Measurements from ENCODE around the gene SLC2A9. TPM values are rescaled to one million over a fixed set of nuclear protein-coding genes. Genes with fewer than 3 reads are reported as not detected.

The SLC2A9 gene
- total RNA-seq, 4 donors from 2014 or later: 8.0 to 18.7 (median 11.5) TPM

DNA sequence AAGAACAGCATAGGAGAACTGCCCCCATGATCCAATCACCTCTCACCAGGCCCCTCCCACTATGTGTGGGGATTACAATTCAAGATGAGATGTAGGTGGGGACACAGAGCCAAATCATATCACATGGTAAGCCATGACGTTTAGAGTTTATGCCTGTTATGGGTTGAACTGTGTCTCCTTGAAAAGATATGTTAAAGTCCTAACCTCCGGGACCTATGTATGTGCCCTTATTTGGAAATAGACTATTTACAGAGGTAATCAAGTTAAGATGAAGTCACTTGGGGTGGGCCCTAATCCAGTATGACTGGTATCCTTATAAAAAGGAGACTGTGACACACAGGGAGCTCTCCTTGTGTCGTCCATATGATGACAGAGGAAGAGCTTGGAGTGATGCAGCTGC, 25.2 kb upstream of the SLC2A9 start:
- no peak for TF ChIP-seq POLR2A (IDR thresholded peaks at IDR 0.05)
- TF ChIP-seq, protein P1, sequence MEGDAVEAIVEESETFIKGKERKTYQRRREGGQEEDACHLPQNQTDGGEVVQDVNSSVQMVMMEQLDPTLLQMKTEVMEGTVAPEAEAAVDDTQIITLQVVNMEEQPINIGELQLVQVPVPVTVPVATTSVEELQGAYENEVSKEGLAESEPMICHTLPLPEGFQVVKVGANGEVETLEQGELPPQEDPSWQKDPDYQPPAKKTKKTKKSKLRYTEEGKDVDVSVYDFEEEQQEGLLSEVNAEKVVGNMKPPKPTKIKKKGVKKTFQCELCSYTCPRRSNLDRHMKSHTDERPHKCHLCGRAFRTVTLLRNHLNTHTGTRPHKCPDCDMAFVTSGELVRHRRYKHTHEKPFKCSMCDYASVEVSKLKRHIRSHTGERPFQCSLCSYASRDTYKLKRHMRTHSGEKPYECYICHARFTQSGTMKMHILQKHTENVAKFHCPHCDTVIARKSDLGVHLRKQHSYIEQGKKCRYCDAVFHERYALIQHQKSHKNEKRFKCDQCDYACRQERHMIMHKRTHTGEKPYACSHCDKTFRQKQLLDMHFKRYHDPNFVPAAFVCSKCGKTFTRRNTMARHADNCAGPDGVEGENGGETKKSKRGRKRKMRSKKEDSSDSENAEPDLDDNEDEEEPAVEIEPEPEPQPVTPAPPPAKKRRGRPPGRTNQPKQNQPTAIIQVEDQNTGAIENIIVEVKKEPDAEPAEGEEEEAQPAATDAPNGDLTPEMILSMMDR (IDR thresholded peaks at IDR 0.05): no peak
- no peak for DNase-seq
- no peaks in the 10 kb centered on the region for H3K36me3 ChIP-seq
- H3K4me3 ChIP-seq: no peak overlapping the region
- WGBS, 2 donors: 67 to 74% methylated on average over 3 of the region's 3 CpGs
- H3K27me3 ChIP-seq: no peaks in the 10 kb centered on the region
- intact Hi-C loops (cut with DNase I): no loop called here
- H3K9me3 ChIP-seq: peaks cover 0 to 7% (median 0%) of the 10 kb centered on the region in 3 donors
- H3K27ac ChIP-seq: no peak overlapping the region
- peaks cover 5 to 28% (median 10%) of the 10 kb centered on the region in 3 donors for H3K4me1 ChIP-seq

DNA sequence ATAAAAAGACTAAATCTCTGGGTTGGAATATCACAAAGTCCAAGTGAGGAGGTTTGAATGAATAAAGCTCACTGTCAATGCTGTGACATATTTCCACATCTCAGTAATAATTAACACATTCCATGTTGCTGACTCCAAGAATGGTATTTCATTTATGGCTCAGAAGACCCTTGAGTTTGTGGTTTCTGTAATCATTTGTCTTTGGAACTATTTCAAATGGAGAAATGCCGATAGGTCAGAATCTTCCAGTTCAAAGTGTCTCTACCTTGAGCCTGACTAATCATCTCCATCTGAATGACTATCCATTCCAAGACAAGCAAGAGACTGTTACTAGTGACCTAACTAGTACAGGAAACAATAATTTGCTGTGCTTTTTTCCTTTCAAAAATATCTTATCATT, 24.2 kb upstream of the SLC2A9 start:
- H3K9me3 ChIP-seq: peaks cover 0 to 7% (median 0%) of the 10 kb centered on the region in 3 donors
- WGBS, 2 donors: 70 to 95% methylated on average over 1 of the region's 1 CpG
- intact Hi-C loops (cut with DNase I): no loop called here

DNA sequence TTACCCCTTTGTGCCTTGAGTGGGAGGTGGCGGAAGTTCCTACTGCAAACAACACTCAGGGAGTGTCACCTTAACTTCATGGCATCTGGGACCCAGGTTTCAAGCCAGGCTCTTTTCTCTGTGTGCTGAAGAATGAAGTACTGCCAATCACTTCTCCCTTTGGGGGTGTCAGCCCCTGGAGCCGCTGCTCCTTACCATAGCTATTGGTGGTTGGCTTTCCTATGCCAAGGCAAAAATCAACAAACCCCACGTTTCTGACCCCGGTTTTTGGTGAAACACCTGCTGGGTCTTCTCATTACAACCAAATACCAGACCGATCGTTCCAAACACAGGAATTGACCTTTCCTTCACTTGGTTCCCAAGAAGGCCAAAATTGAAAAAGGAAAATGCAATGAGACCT, 19.7 kb upstream of the SLC2A9 start:
- TF ChIP-seq, protein P1 (IDR thresholded peaks at IDR 0.05): no peak
- no peak for TF ChIP-seq POLR2A (IDR thresholded peaks at IDR 0.05)
- intact Hi-C loops (cut with DNase I): no loop called here
- H3K27ac ChIP-seq: no peak overlapping the region
- H3K27me3 ChIP-seq: no peaks in the 10 kb centered on the region
- no peaks in the 10 kb centered on the region for H3K36me3 ChIP-seq
- no peaks in the 10 kb centered on the region for H3K4me1 ChIP-seq
- H3K4me3 ChIP-seq: no peak overlapping the region
- H3K9me3 ChIP-seq: peaks cover 0 to 7% (median 0%) of the 10 kb centered on the region in 3 donors
- no peak for DNase-seq
- 74 to 95% methylated on average over 3 to 5 of the region's 6 CpGs for WGBS, 2 donors

More for the DNA sequence above, 24.2 kb upstream of the SLC2A9 start:
- DNase-seq: no peak
- TF ChIP-seq POLR2A (IDR thresholded peaks at IDR 0.05): no peak
- TF ChIP-seq, protein P1 (IDR thresholded peaks at IDR 0.05): no peak
- Histone ChIP-seq H3K36me3 (no peaks in the 10 kb centered on the region), H3K4me3 (no peak overlapping the region), H3K4me1 (peaks cover 4 to 19% (median 5%) of the 10 kb centered on the region in 3 donors), H3K27me3 (no peaks in the 10 kb centered on the region), H3K27ac (no peak overlapping the region)

DNA sequence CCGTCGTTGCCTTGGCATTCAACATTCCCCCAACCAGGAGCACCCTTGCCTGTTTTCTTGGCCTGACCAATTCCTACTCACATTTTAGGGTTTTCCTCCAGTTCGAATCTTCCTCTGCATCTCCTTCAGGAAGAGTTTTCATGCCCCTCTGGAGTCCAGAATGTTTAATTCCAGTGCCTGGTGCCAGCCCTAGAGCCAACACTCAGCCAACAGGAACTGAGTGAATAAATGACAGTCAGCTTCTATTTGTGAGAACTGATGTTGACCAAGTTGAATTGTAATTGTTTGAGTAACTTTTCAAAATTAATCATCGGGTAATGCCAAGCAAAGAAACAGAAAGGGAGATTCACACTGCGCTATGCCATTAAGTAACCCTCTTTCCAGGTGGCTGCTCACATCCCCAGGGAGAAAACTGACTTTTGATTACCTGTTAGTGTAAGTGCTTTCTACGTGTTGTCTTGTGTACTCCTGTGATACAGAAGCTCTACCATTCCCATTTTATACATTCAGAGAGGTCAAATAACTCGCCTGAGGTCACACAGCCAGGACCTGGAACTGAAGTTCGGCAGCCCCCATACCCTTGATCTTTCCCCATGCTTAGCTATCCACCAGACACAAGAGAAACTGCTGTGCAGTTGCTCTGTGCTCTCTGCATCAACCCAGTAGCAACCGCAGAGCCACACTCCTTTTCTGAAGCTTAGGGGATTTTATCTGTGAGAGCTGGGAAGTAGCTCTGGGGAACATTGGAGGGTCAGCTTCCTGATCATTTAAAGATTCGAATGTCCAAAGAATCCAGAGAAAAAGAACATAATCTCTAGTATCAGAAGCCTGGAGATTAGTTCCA, 19.0 kb upstream of the SLC2A9 start:
- WGBS, 2 donors: 75 to 81% methylated on average over 10 of the region's 10 CpGs
- H3K9me3 ChIP-seq: peaks cover 0 to 7% (median 0%) of the 10 kb centered on the region in 3 donors
- no peak overlapping the region for H3K4me3 ChIP-seq
- TF ChIP-seq, protein P1 (IDR thresholded peaks at IDR 0.05): no peak
- TF ChIP-seq POLR2A (IDR thresholded peaks at IDR 0.05): no peak
- H3K4me1 ChIP-seq: no peaks in the 10 kb centered on the region
- DNase-seq: no peak
- H3K36me3 ChIP-seq: no peaks in the 10 kb centered on the region
- intact Hi-C loops (cut with DNase I): no loop called here
- no peak overlapping the region for H3K27ac ChIP-seq
- no peaks in the 10 kb centered on the region for H3K27me3 ChIP-seq

DNA sequence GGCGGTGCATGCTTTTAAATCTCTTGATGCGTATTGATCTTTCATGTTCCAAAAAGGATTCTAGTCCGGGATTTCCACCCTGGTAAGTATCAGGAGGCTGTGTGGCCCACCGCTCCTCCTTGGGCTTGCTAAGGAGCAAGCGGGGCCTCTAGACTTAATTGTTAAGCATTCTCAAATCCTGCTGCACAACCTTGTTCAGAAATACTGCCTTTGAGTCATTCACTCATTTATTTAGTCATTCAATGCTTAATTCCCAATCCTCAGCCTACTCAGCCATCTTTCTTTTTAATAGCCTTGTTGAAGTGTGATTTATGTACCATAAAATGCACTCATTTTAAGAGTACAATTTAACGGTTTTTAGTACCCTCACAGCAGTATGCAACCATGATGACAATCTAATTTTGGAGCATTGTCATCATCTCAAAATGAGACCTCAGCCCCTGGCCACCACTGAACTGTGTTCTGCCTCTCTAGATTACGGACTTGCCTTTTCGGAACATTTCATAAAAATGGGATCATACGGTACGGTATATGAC, 15.6 kb upstream of the SLC2A9 start:
- TF ChIP-seq, protein P1 (IDR thresholded peaks at IDR 0.05): no peak
- TF ChIP-seq POLR2A (IDR thresholded peaks at IDR 0.05): no peak
- H3K36me3 ChIP-seq: no peaks in the 10 kb centered on the region
- H3K27ac ChIP-seq: no peak overlapping the region
- H3K4me1 ChIP-seq: peaks cover 3 to 26% (median 19%) of the 10 kb centered on the region in 3 donors
- DNase-seq: no peak
- 78 to 83% methylated on average over 9 of the region's 10 CpGs for WGBS, 2 donors
- no peak overlapping the region for H3K4me3 ChIP-seq
- intact Hi-C loops (cut with DNase I): no loop called here
- no peaks in the 10 kb centered on the region for H3K27me3 ChIP-seq
- H3K9me3 ChIP-seq: no peaks in the 10 kb centered on the region
